HepG2 (cell line): ENCODE data around the gene GALNT17. TPM values are rescaled to one million over a fixed set of nuclear protein-coding genes. Genes with fewer than 3 reads are reported as not detected.

Experiments used
- ATAC-seq: fragments of 200-7000 bp; cut with Tn5 transposase; 3 replicates; pipeline ENCODE4 v1.9.1; 2020; ENCODE audit warnings: mild to moderate bottlenecking, moderate library complexity
- BruUV-seq: library from RNA; stranded (reverse); fragments of 400-500 nt; replicated peaks from 2 replicates; lab custom pipeline; 2021; lab: Mats Ljungman, UMichigan
- CTCF ChIA-PET: fragments of 300-600 bp; formaldehyde crosslinking; extraction: SDS; loops from one replicate; lab custom pipeline; 2021; ENCODE audit warnings: low total read pairs, inconsistent platforms, low intra/inter-chr PET ratio; lab: Yijun Ruan, JAX
- POLR2A ChIA-PET: fragments of 350-600 bp; sonication (Branson Sonifier 250); formaldehyde crosslinking; loops from one replicate; lab custom pipeline; 2020; ENCODE audit warnings: antibody characterized with exemption, inconsistent platforms; lab: Yijun Ruan, JAX
- DNase-seq: peaks from one replicate; pipeline ENCODE4 v3.0.0-alpha.2; 2015; ENCODE audit warnings: low spot score
- FAIRE-seq: peaks from 3 replicates; lab custom pipeline; 2011; peaks lifted over from hg19 to GRCh38; lab: Jason Lieb, UNC
- H2AFZ ChIP-seq: one replicate; pipeline ENCODE4 v1.6.1; 2011; ENCODE audit warnings: low read length, inconsistent platforms
- H3K27ac ChIP-seq: fragments of 300-600 bp; 3 replicates; pipeline ENCODE4 v1.8.0; 2011; ENCODE audit warnings: mixed run types, mild to moderate bottlenecking, mixed read lengths, low read length, inconsistent platforms; ENCODE audit not compliant: insufficient read depth; ENCODE audit errors: extremely low read length
- H3K27me3 ChIP-seq, 2 experiments: fragments of 200-600 bp in 1 of 2; 2 replicates in 1 of 2; 3 replicates in 1 of 2; pipeline versions ENCODE4 v1.6.0 to v1.8.0; 2011; ENCODE audit warnings: low read length in 2 of 2, mild to moderate bottlenecking in 2 of 2, moderate library complexity in 2 of 2, inconsistent platforms in 1 of 2; ENCODE audit not compliant: insufficient read depth in 2 of 2, control insufficient read depth in 1 of 2
- H3K36me3 ChIP-seq, 2 experiments: fragments of 200-600 bp in 1 of 2; replicated peaks in 1 of 2; 2 replicates in 1 of 2; 3 replicates in 1 of 2; pipeline versions ENCODE4 v1.5.1 to v1.8.0; 2011; ENCODE audit warnings: low read length in 2 of 2, inconsistent platforms in 1 of 2; ENCODE audit not compliant: insufficient read depth in 2 of 2, control insufficient read depth in 1 of 2
- H3K4me1 ChIP-seq: 2 replicates; pipeline ENCODE4 v1.5.1; 2012; ENCODE audit warnings: low read length, inconsistent platforms; ENCODE audit not compliant: insufficient read depth
- H3K4me2 ChIP-seq: 2 replicates; pipeline ENCODE4 v1.6.0; 2011; ENCODE audit warnings: low read depth, low read length, inconsistent platforms
- H3K4me3 ChIP-seq, 3 experiments: fragments of 200-600 bp in 1 of 3; sonication (generic), shearing (Covaris generic) in 1 of 3; replicated peaks in 1 of 3; 2 replicates each; pipeline ENCODE4 v1.5.1; 2011 to 2016; ENCODE audit warnings: low read length in 3 of 3, inconsistent platforms in 2 of 3, low read depth in 2 of 3, mild to moderate bottlenecking in 2 of 3, control low read depth in 1 of 3, mixed read lengths in 1 of 3; ENCODE audit not compliant: insufficient read depth in 1 of 3
- H3K79me2 ChIP-seq: one replicate; pipeline ENCODE4 v1.6.1; 2011; ENCODE audit warnings: low read length, inconsistent platforms; ENCODE audit not compliant: insufficient read depth
- H3K9ac ChIP-seq: 2 replicates; pipeline ENCODE4 v1.6.0; 2011; ENCODE audit warnings: mild to moderate bottlenecking, low read depth, low read length, inconsistent platforms; ENCODE audit not compliant: insufficient read depth
- H3K9me3 ChIP-seq: 2 replicates; pipeline ENCODE4 v1.5.1; 2012; ENCODE audit warnings: mild to moderate bottlenecking, low read length
- H4K20me1 ChIP-seq: 2 replicates; pipeline ENCODE4 v1.6.0; 2011; ENCODE audit warnings: inconsistent platforms, mild to moderate bottlenecking, low read length, moderate library complexity; ENCODE audit not compliant: insufficient read depth
- NPAS2 ChIP-seq: sonication (generic); formaldehyde crosslinking; IDR thresholded peaks from 2 replicates; pipeline ENCODE4 v1.8.0; 2022; ENCODE audit warnings: mild to moderate bottlenecking, missing genetic modification reagents, borderline replicate concordance
- ZNF17 ChIP-seq: sonication (generic); formaldehyde crosslinking; IDR thresholded peaks from 2 replicates; pipeline ENCODE4 v1.5.0; 2020; ENCODE audit warnings: mild to moderate bottlenecking, missing genetic modification reagents
- WGBS: methylation state at CpG from one replicate; pipeline ENCODE4 v1.1.6; 2017; ENCODE audit warnings: low lambda C conversion rate; 5-methylcytosine and 5-hydroxymethylcytosine counted together
- in situ Hi-C: cut with HindIII; loops from 2 replicates; pipeline ENCODE4 v1.10.0; 2017; ENCODE audit warnings: low pct_unique_long_range_greater_than_20kb; ENCODE audit not compliant: extremely low pct_ligation_motif_present
- intact Hi-C: fragments of 100-400 bp; cut with micrococcal nuclease; formaldehyde crosslinking; loops from one replicate; pipeline ENCODE4 v1.10.0; 2022; ENCODE audit not compliant: unreplicated experiment
- polyA plus RNA-seq, 8 experiments: library from polyadenylated mRNA; depleted of rRNA in 3 of 8; stranded (reverse) in 7 of 8; unstranded in 1 of 8; fragments of >200 nt; fragmentation: Illumina TruSeq in 4 of 8; extraction: Trizol in 4 of 8; gene quantifications; 2 replicates each; pipeline versions ENCODE4 v1.2.1 to v1.2.3, GENCODE V29; 2011 to 2016; ENCODE audit warnings: low read depth in 4 of 8, missing spikeins in 1 of 8, mixed read lengths in 1 of 8; ENCODE audit not compliant: insufficient read depth in 1 of 8
- total RNA-seq, 5 experiments: library from RNA; depleted of rRNA; stranded (reverse); fragments of >200 nt; fragmentation: Illumina TruSeq; extraction: Trizol; gene quantifications; 2 replicates each; pipeline ENCODE4 v1.2.3, GENCODE V29; 2016; ENCODE audit warnings: low read depth in 1 of 5
- TF ChIP-seq, protein P1 (sequence below): sonication (generic); formaldehyde crosslinking; IDR thresholded peaks from 2 replicates; pipeline ENCODE4 v1.4.0; 2020; ENCODE audit warnings: missing genetic modification reagents

GALNT17 gene
- total and polyA plus RNA-seq, 2 of the 13 experiments (the other 11 are each of a cell fraction or from before 2014, with no cell fraction given), result not detected

GRCh38 chr7:71710442-71710841 lies 578.5 kb downstream of the GALNT17 start:
- intact Hi-C loops, result no loop called here
- H3K9ac ChIP-seq, result no peak overlapping the region
- no peaks in the 10 kb centered on the region for H4K20me1 ChIP-seq
- BruUV-seq, result no TSS peak
- TF ChIP-seq ZNF17 (CRISPR knock-in tag), result no peak
- H2AFZ ChIP-seq, result no peak overlapping the region
- no peak overlapping the region for H3K4me2 ChIP-seq
- H3K79me2 ChIP-seq, result no peaks in the 10 kb centered on the region
- in situ Hi-C loops, result no loop called here
- no peak for ATAC-seq
- no peaks in the 10 kb centered on the region for H3K9me3 ChIP-seq
- WGBS, result 27% methylated on average over 3 of the region's 5 CpGs
- FAIRE-seq, result no peak
- ChIA-PET CTCF (no interaction called here), POLR2A (no interaction called here)
- DNase-seq, result no peak
- H3K36me3 ChIP-seq, result no peaks in the 10 kb centered on the region
- no peak overlapping the region for H3K4me3 ChIP-seq
- H3K27me3 ChIP-seq, result no peaks in the 10 kb centered on the region
- H3K27ac ChIP-seq, result no peak overlapping the region
- H3K4me1 ChIP-seq, result no peaks in the 10 kb centered on the region

DNA sequence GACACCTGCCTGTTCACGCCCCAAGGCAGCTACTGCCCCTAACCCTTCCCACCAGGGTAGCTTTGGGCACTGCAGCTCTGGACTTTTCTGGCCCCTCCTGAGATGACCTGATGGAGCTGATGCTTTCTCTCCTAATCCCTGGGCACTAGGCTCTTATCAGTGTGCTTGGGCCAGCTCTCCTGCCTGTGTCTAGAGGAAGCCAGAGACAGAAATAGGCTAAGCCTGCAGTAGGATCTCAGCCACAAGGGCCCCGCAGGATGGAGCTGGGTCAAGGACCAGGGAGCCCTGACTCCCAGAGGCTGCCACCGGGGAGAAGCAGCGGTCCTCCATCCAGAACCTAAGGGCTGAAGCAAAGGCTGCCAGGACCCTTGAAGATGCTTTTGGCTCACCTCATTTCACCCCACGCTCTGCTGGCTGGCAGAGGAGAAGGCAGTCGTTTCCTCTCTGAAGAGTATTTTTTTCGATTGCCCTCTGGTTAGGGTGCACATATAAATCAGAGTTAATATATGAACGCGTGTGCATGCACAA lies 580.8 kb downstream of the GALNT17 start:
- BruUV-seq, result no TSS peak
- intact Hi-C loops, result no loop called here
- no peak overlapping the region for H2AFZ ChIP-seq
- H3K4me3 ChIP-seq, result no peak overlapping the region
- no peaks in the 10 kb centered on the region; a peak in 1 of 5 replicates for H3K27me3 ChIP-seq
- no peak overlapping the region for H3K9ac ChIP-seq
- FAIRE-seq (no peak), ATAC-seq (no peak), DNase-seq (no peak)
- no peak overlapping the region for H3K4me2 ChIP-seq
- TF ChIP-seq, protein P1, sequence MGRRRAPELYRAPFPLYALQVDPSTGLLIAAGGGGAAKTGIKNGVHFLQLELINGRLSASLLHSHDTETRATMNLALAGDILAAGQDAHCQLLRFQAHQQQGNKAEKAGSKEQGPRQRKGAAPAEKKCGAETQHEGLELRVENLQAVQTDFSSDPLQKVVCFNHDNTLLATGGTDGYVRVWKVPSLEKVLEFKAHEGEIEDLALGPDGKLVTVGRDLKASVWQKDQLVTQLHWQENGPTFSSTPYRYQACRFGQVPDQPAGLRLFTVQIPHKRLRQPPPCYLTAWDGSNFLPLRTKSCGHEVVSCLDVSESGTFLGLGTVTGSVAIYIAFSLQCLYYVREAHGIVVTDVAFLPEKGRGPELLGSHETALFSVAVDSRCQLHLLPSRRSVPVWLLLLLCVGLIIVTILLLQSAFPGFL (CRISPR knock-in tag), result no peak
- TF ChIP-seq NPAS2, result no peak
- ChIA-PET CTCF (no interaction called here), POLR2A (no interaction called here)
- no peaks in the 10 kb centered on the region for H3K9me3 ChIP-seq
- H4K20me1 ChIP-seq, result no peaks in the 10 kb centered on the region
- in situ Hi-C loops, result no loop called here
- no CpG with 5 or more reads among the region's 9 CpGs for WGBS
- H3K36me3 ChIP-seq, result no peaks in the 10 kb centered on the region
- no peak overlapping the region for H3K27ac ChIP-seq
- no peaks in the 10 kb centered on the region for H3K4me1 ChIP-seq
- H3K79me2 ChIP-seq, result no peaks in the 10 kb centered on the region
